HepG2 (cell line): Measurements from ENCODE around the gene DQX1. TPM values are rescaled to one million over a fixed set of nuclear protein-coding genes. Genes with fewer than 3 reads are reported as not detected.

Experiments
- ARID3A ChIP-seq: IDR thresholded peaks from 2 replicates; pipeline ENCODE4 v1.6.1; 2012; ENCODE audit warnings: low read depth, low read length, improper control_type of control experiment
- FOXK2 ChIP-seq: fragments of 450-650 bp; IDR thresholded peaks from 2 replicates; pipeline ENCODE4 v1.6.1; 2016
- GTF2F1 ChIP-seq: fragments of 150-350 bp; IDR thresholded peaks from 2 replicates; pipeline ENCODE4 v1.6.1; 2014; ENCODE audit warnings: low read length
- KDM6A ChIP-seq: IDR thresholded peaks from 2 replicates; pipeline ENCODE4 v1.6.1; 2016; ENCODE audit warnings: low read depth
- MED1 ChIP-seq: sonication (generic); formaldehyde crosslinking; IDR thresholded peaks from 2 replicates; pipeline ENCODE4 v1.4.0; 2020; ENCODE audit warnings: missing genetic modification reagents
- MEF2D ChIP-seq: sonication (generic); formaldehyde crosslinking; IDR thresholded peaks from 2 replicates; pipeline ENCODE4 v1.5.1; 2020; ENCODE audit warnings: mild to moderate bottlenecking, missing genetic modification reagents
- MLX ChIP-seq: IDR thresholded peaks from 2 replicates; pipeline ENCODE4 v1.6.1; 2016
- RERE ChIP-seq: IDR thresholded peaks from 2 replicates; pipeline ENCODE4 v1.6.1; 2016; ENCODE audit warnings: low read depth, missing genetic modification reagents, missing compliant biosample characterization
- SATB2 ChIP-seq: sonication (generic); formaldehyde crosslinking; IDR thresholded peaks from 2 replicates; pipeline ENCODE4 v1.5.0; 2020; ENCODE audit warnings: missing genetic modification reagents
- TEAD2 ChIP-seq: sonication (generic); formaldehyde crosslinking; IDR thresholded peaks from 2 replicates; pipeline ENCODE4 v1.9.0; 2021; ENCODE audit warnings: missing genetic modification reagents
- THAP8 ChIP-seq: sonication (generic); formaldehyde crosslinking; IDR thresholded peaks from 2 replicates; pipeline ENCODE4 v1.5.1; 2020; ENCODE audit warnings: missing genetic modification reagents, mild to moderate bottlenecking, borderline replicate concordance
- ZFP36 ChIP-seq: fragments of 150-350 bp; IDR thresholded peaks from 2 replicates; pipeline ENCODE4 v1.6.1; 2018; ENCODE audit warnings: borderline replicate concordance, low read length, low read depth; ENCODE audit not compliant: partially characterized antibody
- ZNF142 ChIP-seq: sonication (generic); formaldehyde crosslinking; IDR thresholded peaks from 2 replicates; pipeline ENCODE4 v1.4.0; 2020; ENCODE audit warnings: missing genetic modification reagents
- ZNF17 ChIP-seq: sonication (generic); formaldehyde crosslinking; IDR thresholded peaks from 2 replicates; pipeline ENCODE4 v1.5.0; 2020; ENCODE audit warnings: mild to moderate bottlenecking, missing genetic modification reagents
- ZNF232 ChIP-seq: sonication (generic); formaldehyde crosslinking; IDR thresholded peaks from 2 replicates; pipeline ENCODE4 v1.4.0; 2020; ENCODE audit warnings: missing genetic modification reagents, borderline replicate concordance
- polyA plus RNA-seq, 8 experiments: library from polyadenylated mRNA; depleted of rRNA in 3 of 8; stranded (reverse) in 7 of 8; unstranded in 1 of 8; fragments of >200 nt; fragmentation: Illumina TruSeq in 4 of 8; extraction: Trizol in 4 of 8; gene quantifications; 2 replicates each; pipeline versions ENCODE4 v1.2.1 to v1.2.3, GENCODE V29; 2011 to 2016; ENCODE audit warnings: low read depth in 4 of 8, missing spikeins in 1 of 8, mixed read lengths in 1 of 8; ENCODE audit not compliant: insufficient read depth in 1 of 8
- total RNA-seq, 5 experiments: library from RNA; depleted of rRNA; stranded (reverse); fragments of >200 nt; fragmentation: Illumina TruSeq; extraction: Trizol; gene quantifications; 2 replicates each; pipeline ENCODE4 v1.2.3, GENCODE V29; 2016; ENCODE audit warnings: low read depth in 1 of 5

DQX1 gene
- total and polyA plus RNA-seq, 2 of the 13 experiments (the other 11 are each of a cell fraction or from before 2014, with no cell fraction given) = 27.6 to 89.8 TPM

- TF ChIP-seq FOXK2 = no peak
- no peak for TF ChIP-seq MLX (CRISPR knock-in tag)
- no peak for TF ChIP-seq ARID3A
- no peak for TF ChIP-seq SATB2
- no peak for TF ChIP-seq THAP8 (CRISPR knock-in tag)
- no peak for TF ChIP-seq KDM6A (CRISPR knock-in tag)
- peak; percentile 94; the same call in 1 of the 2 replicates for TF ChIP-seq GTF2F1
- TF ChIP-seq ZNF142 (CRISPR knock-in tag) = no peak; the same call in 1 of the 2 replicates
- peak; percentile 62; the same call in 1 of the 2 replicates for TF ChIP-seq MED1 (CRISPR knock-in tag)
- no peak for TF ChIP-seq TEAD2 (CRISPR knock-in tag)
- no peak for TF ChIP-seq ZNF17 (CRISPR knock-in tag)
- TF ChIP-seq ZNF232 (CRISPR knock-in tag) = no peak
- no peak for TF ChIP-seq RERE (CRISPR knock-in tag)
- no peak for TF ChIP-seq MEF2D (CRISPR knock-in tag)
- no peak for TF ChIP-seq ZFP36
Observed at GRCh38 chr2:74496997-74497776, 28.8 kb downstream of the DQX1 start (continued).
